ENCODE data around the gene CLCN7. TPM values are rescaled to one million over a fixed set of nuclear protein-coding genes. Genes with fewer than 3 reads are reported as not detected.

Gene CLCN7
- total RNA-seq, 1 donor from 2014 or later, result 49.8 TPM

DNA sequence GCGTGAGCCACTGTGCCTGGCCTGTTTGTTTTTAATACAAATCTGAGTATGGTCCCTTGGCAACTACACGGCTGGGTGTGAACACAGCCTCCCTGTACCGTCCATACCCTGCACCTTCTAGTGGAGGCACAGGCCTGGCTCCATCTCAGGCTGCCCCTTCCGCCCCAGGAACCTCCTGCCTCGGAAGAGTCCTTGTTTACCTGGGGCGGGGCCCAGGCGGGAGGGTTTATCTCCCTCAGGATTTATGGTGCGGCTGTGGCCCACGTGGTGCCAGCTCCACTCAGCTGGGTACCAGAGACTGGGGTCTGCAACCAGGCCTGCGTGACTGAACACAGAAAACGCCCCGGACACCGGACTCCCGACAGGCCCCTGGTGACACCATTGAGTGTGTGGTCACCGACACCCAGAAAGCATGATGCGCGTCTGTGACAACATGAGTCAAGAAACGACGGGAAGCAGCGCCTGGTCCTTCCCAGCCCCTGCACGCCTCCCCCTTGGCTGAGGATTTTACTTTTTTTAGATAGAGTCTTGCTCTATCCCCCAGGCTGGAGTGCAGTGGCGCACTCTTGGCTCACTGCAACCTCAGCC, 79.3 kb downstream of the CLCN7 start:
- no peaks in the 10 kb centered on the region for H3K27me3 ChIP-seq
- peaks cover 0 to 83% of the 10 kb centered on the region in 2 donors for H3K36me3 ChIP-seq
- intact Hi-C loops (cut with DNase I), result no loop called here
- DNase-seq (ENCODE audit: extremely low spot score in 2 of 2), result no peak
- no peak overlapping the region for H3K4me3 ChIP-seq
- TF ChIP-seq, protein P1, sequence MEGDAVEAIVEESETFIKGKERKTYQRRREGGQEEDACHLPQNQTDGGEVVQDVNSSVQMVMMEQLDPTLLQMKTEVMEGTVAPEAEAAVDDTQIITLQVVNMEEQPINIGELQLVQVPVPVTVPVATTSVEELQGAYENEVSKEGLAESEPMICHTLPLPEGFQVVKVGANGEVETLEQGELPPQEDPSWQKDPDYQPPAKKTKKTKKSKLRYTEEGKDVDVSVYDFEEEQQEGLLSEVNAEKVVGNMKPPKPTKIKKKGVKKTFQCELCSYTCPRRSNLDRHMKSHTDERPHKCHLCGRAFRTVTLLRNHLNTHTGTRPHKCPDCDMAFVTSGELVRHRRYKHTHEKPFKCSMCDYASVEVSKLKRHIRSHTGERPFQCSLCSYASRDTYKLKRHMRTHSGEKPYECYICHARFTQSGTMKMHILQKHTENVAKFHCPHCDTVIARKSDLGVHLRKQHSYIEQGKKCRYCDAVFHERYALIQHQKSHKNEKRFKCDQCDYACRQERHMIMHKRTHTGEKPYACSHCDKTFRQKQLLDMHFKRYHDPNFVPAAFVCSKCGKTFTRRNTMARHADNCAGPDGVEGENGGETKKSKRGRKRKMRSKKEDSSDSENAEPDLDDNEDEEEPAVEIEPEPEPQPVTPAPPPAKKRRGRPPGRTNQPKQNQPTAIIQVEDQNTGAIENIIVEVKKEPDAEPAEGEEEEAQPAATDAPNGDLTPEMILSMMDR (IDR thresholded peaks at IDR 0.05), result no peak
- TF ChIP-seq POLR2AphosphoS5 (IDR thresholded peaks at IDR 0.05; ENCODE audit: insufficient read depth in 1 of 2, low read depth in 1 of 2) (no peak), POLR2A (IDR thresholded peaks at IDR 0.05) (no peak)
- H3K9me3 ChIP-seq, result no peaks in the 10 kb centered on the region
- no peak overlapping the region for H3K27ac ChIP-seq
- no peaks in the 10 kb centered on the region for H3K4me1 ChIP-seq

Other genes with a start within 250 kb of the CLCN7 start
- gene TPSG1, start 249.8 kb downstream of the CLCN7 start, total RNA-seq, result not detected
- 59.7 TPM for gene TPSB2, start 244.8 kb downstream of the CLCN7 start, total RNA-seq
- 70.0 TPM for gene TPSAB1, start 234.3 kb downstream of the CLCN7 start, total RNA-seq
- 7.1 TPM for gene TPSD1, start 219.0 kb downstream of the CLCN7 start, total RNA-seq
- 51.3 TPM for gene UBE2I, start 165.4 kb downstream of the CLCN7 start, total RNA-seq
- gene BAIAP3, start 141.4 kb downstream of the CLCN7 start, total RNA-seq, result 4.2 TPM
- 60.6 TPM for gene TSR3, start 123.2 kb downstream of the CLCN7 start, total RNA-seq
- gene GNPTG, start 123.1 kb downstream of the CLCN7 start, total RNA-seq, result 63.3 TPM
- gene UNKL, start 60.3 kb downstream of the CLCN7 start, total RNA-seq, result 32.9 TPM
- 3.7 TPM for gene UQCC4, start 54.3 kb downstream of the CLCN7 start, total RNA-seq
- gene PERCC1, start 44.0 kb downstream of the CLCN7 start, total RNA-seq, result not detected
- gene CCDC154, start 30.5 kb downstream of the CLCN7 start, total RNA-seq, result not detected
- not detected for gene PTX4, start 13.9 kb upstream of the CLCN7 start, total RNA-seq
- 23.8 TPM for gene TELO2, start 18.3 kb upstream of the CLCN7 start, total RNA-seq
- gene TMEM204, start 58.6 kb upstream of the CLCN7 start, total RNA-seq, result 33.1 TPM
- 29.2 TPM for gene IFT140, start 137.0 kb upstream of the CLCN7 start, total RNA-seq
- gene CRAMP1, start 137.3 kb upstream of the CLCN7 start, total RNA-seq, result 13.8 TPM
- 19.9 TPM for gene JPT2, start 203.3 kb upstream of the CLCN7 start, total RNA-seq
- gene MAPK8IP3, start 231.2 kb upstream of the CLCN7 start, total RNA-seq, result 44.9 TPM